ENCODE results near the gene KDM5B.

DNA sequence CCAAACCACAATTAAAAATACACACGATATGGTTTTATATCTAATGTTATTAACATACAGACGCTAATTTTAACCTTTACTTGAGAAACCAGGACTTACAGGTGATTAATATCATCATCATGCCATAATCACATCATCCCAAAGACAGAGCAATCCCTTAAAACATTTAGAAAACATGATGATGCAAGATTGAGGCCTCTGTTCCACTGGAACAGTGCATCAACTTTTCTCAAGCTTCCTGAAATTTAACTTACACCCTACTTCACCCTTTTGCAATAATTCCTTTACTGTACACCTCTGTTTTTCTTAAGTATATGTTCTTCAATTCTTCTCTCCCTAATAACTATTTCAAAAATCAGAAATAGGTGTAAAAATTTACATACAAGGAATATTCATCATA lies 38.1 kb downstream of the KDM5B start:
- TF ChIP-seq, protein P1, sequence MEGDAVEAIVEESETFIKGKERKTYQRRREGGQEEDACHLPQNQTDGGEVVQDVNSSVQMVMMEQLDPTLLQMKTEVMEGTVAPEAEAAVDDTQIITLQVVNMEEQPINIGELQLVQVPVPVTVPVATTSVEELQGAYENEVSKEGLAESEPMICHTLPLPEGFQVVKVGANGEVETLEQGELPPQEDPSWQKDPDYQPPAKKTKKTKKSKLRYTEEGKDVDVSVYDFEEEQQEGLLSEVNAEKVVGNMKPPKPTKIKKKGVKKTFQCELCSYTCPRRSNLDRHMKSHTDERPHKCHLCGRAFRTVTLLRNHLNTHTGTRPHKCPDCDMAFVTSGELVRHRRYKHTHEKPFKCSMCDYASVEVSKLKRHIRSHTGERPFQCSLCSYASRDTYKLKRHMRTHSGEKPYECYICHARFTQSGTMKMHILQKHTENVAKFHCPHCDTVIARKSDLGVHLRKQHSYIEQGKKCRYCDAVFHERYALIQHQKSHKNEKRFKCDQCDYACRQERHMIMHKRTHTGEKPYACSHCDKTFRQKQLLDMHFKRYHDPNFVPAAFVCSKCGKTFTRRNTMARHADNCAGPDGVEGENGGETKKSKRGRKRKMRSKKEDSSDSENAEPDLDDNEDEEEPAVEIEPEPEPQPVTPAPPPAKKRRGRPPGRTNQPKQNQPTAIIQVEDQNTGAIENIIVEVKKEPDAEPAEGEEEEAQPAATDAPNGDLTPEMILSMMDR (IDR thresholded peaks at IDR 0.05) = no peak
- no peak for TF ChIP-seq POLR2A (IDR thresholded peaks at IDR 0.05)
